ENCODE results near the gene SLC15A5.

- TF ChIP-seq GATA2 (IDR thresholded peaks at IDR 0.05; ENCODE audit: low read depth, low read length) = no peak
- no peak for TF ChIP-seq GATA3 (IDR thresholded peaks at IDR 0.05; ENCODE audit: low read depth, low read length)
These were observed 46.2 kb upstream of the SLC15A5 start for GRCh38 chr12:16323638-16324037.

All from SH-SY5Y (cell line).